ENCODE results near the gene SPINT2. TPM values are rescaled to one million over a fixed set of nuclear protein-coding genes. Genes with fewer than 3 reads are reported as not detected.

The SPINT2 gene
- polyA plus RNA-seq, 2 of the 4 experiments (the other 2 are of a cell fraction) = 291 to 343 TPM

DNA sequence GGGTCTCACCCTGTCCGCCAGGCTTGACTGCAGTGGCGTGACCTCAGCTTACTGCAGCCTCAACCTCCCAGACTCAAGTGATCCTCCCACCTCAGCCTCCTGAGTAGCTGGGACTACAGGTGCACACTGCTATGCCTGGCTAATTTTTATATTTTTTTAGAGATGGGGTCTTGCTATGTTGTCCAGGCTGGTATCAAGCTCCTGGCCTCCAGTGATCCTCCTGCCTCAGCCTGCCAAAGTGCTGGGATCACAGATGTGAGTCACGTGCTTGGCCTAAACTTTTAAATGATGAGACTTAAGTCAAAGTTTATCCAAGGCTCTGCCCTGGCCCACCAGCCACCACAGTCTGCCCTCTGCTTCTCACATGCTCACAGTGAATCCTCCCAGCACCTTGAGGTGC is 41.9 kb downstream of the SPINT2 start:
- FAIRE-seq = peak; percentile 87
- Histone ChIP-seq H3K27ac (no peak overlapping the region), H3K4me3 (no peak overlapping the region), H3K9me3 (no peaks in the 10 kb centered on the region), H3K4me2 (no peak overlapping the region), H3K4me1 (peaks cover 38% of the 10 kb centered on the region)
- CTCF ChIA-PET = interaction anchor here (0.6 to 10.1 kb wide), 6 partner anchors 14 to 414 kb away, joined by 3 to 76 read pairs (median 4); partner anchors contain the start of genes CATSPERG and KCNK6
- no peak for ATAC-seq
- WGBS (ENCODE audit: missing lambda C conversion rate) = 95% methylated on average over 3 of the region's 3 CpGs
- POLR2A ChIA-PET = interaction anchor here (0.5 to 4.8 kb wide), 4 partner anchors 16 to 81 kb away, joined by 3 to 127 read pairs (median 9); partner anchors contain the start of genes GGN and SPINT2
- TF ChIP-seq CHD4 (IDR thresholded peaks at IDR 0.05; ENCODE audit: borderline replicate concordance) (no peak), POLR2AphosphoS2 (conservative IDR thresholded peaks at IDR 0.05; ENCODE audit: low read length) (0 out of 2 replicates have a peak, but pooled peaks have one; percentile 9)
- no peak for DNase-seq (ENCODE audit: low read depth in 1 of 2, low spot score in 1 of 2)

DNA sequence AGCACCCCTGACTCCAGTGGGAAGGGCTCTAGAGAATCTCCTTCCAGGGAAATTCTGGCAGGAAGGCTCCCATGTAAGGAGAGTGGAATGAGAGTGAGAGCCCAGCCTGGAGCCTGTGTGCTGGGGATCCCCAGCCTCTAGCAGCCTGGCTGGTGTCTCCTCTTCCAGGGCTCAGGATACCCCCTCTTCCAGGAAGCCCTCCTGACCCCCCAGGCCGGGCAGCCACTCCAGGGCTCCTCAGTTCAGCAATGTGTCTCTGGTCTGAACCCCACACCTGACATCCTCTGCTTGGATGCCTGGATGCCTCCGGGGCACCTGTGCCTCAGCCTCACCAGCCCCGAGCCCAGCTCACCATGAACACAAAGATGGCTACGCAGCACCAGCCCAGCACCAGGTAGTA is 42.7 kb downstream of the SPINT2 start:
- TF ChIP-seq MAFK (IDR thresholded peaks at IDR 0.05; ENCODE audit: partially characterized antibody) (no peak), ZC3H11A (IDR thresholded peaks at IDR 0.05) (no peak), TP53 (CRISPR knock-in tag; IDR thresholded peaks at IDR 0.05) (no peak), NPAS2 (CRISPR knock-in tag; IDR thresholded peaks at IDR 0.05; ENCODE audit: borderline replicate concordance) (no peak), ZFP36 (IDR thresholded peaks at IDR 0.05; ENCODE audit: borderline replicate concordance, partially characterized antibody) (peak; percentile 71), NFE2L2 (conservative IDR thresholded peaks at IDR 0.05; ENCODE audit: low read length) (0 out of 2 replicates have a peak, but pooled peaks have one; percentile 10)
- TF ChIP-seq, protein P1, sequence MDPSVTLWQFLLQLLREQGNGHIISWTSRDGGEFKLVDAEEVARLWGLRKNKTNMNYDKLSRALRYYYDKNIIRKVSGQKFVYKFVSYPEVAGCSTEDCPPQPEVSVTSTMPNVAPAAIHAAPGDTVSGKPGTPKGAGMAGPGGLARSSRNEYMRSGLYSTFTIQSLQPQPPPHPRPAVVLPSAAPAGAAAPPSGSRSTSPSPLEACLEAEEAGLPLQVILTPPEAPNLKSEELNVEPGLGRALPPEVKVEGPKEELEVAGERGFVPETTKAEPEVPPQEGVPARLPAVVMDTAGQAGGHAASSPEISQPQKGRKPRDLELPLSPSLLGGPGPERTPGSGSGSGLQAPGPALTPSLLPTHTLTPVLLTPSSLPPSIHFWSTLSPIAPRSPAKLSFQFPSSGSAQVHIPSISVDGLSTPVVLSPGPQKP (IDR thresholded peaks at IDR 0.05; ENCODE audit: low read depth, low read length) = no peak
- TF ChIP-seq, protein P2, sequence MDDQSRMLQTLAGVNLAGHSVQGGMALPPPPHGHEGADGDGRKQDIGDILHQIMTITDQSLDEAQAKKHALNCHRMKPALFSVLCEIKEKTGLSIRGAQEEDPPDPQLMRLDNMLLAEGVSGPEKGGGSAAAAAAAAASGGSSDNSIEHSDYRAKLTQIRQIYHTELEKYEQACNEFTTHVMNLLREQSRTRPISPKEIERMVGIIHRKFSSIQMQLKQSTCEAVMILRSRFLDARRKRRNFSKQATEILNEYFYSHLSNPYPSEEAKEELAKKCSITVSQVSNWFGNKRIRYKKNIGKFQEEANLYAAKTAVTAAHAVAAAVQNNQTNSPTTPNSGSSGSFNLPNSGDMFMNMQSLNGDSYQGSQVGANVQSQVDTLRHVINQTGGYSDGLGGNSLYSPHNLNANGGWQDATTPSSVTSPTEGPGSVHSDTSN (IDR thresholded peaks at IDR 0.05) = no peak; the same call in 1 of the 2 replicates
- Histone ChIP-seq H3K9me3 (no peaks in the 10 kb centered on the region), H3K4me1 (peaks cover 30% of the 10 kb centered on the region), H3K4me3 (no peak overlapping the region), H3K4me2 (no peak overlapping the region), H3K27ac (peak overlapping the region in 1 of 2 experiments; percentile 4; a peak in 2 of 6 replicates)
- DNase-seq (ENCODE audit: low read depth in 1 of 2, low spot score in 1 of 2) (no peak), FAIRE-seq (no peak), ATAC-seq (no peak)
- 88% methylated on average over 4 of the region's 4 CpGs for WGBS (ENCODE audit: missing lambda C conversion rate)
- ChIA-PET POLR2A (no interaction called here), CTCF (interaction anchor here (0.6 to 10.1 kb wide), 6 partner anchors 13 to 150 kb away, joined by 3 to 76 read pairs (median 24); partner anchors contain the start of genes CATSPERG and KCNK6)

DNA sequence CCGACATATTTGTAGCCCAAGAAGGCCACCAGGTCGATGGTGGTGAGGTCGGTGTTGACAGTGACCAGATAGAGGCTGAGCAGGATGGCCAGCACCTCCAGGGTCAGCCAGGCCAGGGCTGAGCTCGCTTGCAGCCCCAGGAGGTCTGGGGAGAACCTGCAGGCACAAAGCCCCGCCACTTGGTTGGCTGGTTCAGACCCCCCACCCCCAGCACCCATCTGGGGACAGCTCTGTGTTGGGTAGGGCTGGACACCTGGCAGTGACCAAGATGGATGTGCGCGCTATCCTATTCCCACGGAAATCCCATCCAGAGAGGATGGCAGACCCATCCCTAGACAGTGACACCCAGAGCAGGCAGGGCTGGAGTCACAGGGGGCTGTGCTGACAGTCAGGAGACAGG is 43.2 kb downstream of the SPINT2 start:
- FAIRE-seq (no peak), ATAC-seq (no peak), DNase-seq (ENCODE audit: low read depth in 1 of 2, low spot score in 1 of 2) (no peak)
- no peak overlapping the region for H3K4me2 ChIP-seq
- no peaks in the 10 kb centered on the region for H3K9me3 ChIP-seq
- ChIA-PET CTCF (interaction anchor here (1.0 to 10.1 kb wide), 6 partner anchors 12 to 405 kb away, joined by 3 to 76 read pairs (median 24); partner anchors contain the start of genes CATSPERG and KCNK6), POLR2A (no interaction called here)
- peaks cover 25% of the 10 kb centered on the region for H3K4me1 ChIP-seq
- peak; percentile 30; the same call in 1 of the 2 replicates for TF ChIP-seq POLR2A (IDR thresholded peaks at IDR 0.05; ENCODE audit: low read length)
- TF ChIP-seq, protein P3, sequence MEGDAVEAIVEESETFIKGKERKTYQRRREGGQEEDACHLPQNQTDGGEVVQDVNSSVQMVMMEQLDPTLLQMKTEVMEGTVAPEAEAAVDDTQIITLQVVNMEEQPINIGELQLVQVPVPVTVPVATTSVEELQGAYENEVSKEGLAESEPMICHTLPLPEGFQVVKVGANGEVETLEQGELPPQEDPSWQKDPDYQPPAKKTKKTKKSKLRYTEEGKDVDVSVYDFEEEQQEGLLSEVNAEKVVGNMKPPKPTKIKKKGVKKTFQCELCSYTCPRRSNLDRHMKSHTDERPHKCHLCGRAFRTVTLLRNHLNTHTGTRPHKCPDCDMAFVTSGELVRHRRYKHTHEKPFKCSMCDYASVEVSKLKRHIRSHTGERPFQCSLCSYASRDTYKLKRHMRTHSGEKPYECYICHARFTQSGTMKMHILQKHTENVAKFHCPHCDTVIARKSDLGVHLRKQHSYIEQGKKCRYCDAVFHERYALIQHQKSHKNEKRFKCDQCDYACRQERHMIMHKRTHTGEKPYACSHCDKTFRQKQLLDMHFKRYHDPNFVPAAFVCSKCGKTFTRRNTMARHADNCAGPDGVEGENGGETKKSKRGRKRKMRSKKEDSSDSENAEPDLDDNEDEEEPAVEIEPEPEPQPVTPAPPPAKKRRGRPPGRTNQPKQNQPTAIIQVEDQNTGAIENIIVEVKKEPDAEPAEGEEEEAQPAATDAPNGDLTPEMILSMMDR (IDR thresholded peaks at IDR 0.05) = no peak
- peak; percentile 72 for TF ChIP-seq POLR2AphosphoS2 (conservative IDR thresholded peaks at IDR 0.05; ENCODE audit: low read length)
- TF ChIP-seq, protein P4, sequence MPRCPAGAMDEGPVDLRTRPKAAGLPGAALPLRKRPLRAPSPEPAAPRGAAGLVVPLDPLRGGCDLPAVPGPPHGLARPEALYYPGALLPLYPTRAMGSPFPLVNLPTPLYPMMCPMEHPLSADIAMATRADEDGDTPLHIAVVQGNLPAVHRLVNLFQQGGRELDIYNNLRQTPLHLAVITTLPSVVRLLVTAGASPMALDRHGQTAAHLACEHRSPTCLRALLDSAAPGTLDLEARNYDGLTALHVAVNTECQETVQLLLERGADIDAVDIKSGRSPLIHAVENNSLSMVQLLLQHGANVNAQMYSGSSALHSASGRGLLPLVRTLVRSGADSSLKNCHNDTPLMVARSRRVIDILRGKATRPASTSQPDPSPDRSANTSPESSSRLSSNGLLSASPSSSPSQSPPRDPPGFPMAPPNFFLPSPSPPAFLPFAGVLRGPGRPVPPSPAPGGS (IDR thresholded peaks at IDR 0.05) = 0 out of 3 replicates have a peak, but pooled peaks have one; percentile 34
- 90% methylated on average over 8 of the region's 8 CpGs for WGBS (ENCODE audit: missing lambda C conversion rate)
- H3K4me3 ChIP-seq = no peak overlapping the region
- peak overlapping the region in 1 of 2 experiments; percentile 4; a peak in 2 of 6 replicates for H3K27ac ChIP-seq
